Middle frontal gyrus (tissue), 1 donor: ENCODE data around the gene CENPN.
A peak's percentile ranks its signal among the peaks of the same experiment; 100 is the strongest.

Experiments
- DNase-seq: peaks from one replicate; pipeline ENCODE4 v3.0.0-alpha.2; 2015; ENCODE audit warnings: low spot score; ENCODE audit errors: extremely low spot score

The CENPN gene, protein sequence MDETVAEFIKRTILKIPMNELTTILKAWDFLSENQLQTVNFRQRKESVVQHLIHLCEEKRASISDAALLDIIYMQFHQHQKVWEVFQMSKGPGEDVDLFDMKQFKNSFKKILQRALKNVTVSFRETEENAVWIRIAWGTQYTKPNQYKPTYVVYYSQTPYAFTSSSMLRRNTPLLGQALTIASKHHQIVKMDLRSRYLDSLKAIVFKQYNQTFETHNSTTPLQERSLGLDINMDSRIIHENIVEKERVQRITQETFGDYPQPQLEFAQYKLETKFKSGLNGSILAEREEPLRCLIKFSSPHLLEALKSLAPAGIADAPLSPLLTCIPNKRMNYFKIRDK

DNA sequence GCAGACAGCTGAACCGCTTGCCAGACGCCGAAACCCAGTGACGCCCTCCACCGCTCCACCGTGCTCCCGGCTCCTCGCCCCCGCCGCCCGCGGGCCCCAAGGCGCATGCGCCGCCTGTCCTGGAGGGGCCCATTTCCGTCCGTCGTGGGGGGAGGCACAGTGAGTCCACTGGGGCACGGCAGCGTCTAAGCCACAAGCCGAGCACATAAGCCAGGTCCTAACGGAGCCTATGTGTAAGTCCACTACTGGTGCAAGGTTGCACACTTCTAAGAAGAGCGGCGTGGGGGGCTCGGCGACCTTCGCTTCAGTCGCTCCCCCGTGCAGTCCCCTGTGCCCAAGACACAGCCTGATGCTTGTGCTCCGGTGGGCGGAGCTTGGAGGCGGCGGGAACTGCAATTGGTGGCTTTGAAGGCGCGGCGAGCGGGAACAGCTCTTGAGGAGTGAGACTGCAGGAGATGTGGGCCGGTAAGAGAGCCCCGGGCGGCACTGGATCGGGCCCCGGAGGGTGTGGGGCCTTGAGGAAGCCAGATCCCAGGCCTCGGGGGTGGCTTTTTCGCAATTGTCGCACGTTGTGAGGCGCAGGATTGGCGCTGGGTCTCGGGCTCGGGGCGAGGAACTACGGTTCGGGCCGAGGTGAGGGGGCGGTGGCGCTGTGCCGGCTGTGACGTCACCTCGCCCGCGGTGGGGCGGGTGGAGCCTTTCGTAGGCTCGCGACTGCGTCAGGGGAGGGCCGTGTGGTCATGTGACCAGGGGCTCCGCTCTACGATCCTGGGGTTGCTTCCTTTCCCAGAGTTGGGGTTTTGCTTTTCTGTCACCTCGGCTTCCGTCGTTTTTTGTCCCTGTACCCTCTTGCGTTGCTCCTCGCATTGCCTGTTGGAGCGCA lies at the start of gene CENPN, which contains the start of gene CMC2:
Gene CENPN, plus strand, starts transcription at position 402 of the 883 bp plus-strand sequence. CDS start 4,726 bp downstream, outside the sequence.
Gene CMC2, minus strand, starts transcription at position 73 of the 883 bp plus-strand sequence. CDS start 9,491 bp downstream, outside the sequence.
- peak; percentile 96 for DNase-seq

DNA sequence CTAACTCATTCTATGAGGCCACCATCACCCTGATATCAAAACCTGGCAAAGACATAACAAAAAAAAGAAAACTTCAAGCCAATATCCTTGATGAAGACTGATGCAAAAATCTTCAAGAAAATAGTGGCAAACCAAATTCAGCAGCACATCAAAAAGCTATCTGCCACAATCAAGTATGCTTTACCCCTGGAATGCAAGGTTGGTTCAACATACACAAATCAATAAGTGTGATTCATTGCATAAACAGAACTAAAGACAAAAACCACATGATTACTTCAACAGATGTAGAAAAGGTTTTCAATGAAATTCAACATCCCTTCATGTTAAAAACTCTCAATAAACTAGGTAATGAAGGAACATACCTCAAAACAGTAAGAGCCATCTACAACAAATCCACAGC lies 48.7 kb upstream of the CENPN start:
- no peak for DNase-seq

DNA sequence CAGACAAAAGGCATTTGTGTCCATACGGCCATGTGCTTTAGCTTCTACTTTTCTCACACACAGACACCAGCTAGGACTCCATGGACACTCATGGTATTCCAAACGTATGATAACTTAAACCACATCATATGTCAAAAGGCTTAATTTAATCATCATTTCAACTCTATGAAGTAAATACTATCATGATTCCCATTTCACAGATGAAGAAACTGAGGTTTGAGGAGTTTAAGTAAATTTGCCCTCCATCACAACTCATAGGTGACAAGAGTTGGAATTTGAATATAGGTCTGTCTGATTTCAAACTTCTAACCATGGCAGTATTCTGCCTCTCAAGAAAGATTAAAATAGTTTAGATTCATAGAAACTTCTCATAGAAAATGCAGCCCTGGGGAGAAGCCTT lies 44.1 kb upstream of the CENPN start:
- DNase-seq = no peak

DNA sequence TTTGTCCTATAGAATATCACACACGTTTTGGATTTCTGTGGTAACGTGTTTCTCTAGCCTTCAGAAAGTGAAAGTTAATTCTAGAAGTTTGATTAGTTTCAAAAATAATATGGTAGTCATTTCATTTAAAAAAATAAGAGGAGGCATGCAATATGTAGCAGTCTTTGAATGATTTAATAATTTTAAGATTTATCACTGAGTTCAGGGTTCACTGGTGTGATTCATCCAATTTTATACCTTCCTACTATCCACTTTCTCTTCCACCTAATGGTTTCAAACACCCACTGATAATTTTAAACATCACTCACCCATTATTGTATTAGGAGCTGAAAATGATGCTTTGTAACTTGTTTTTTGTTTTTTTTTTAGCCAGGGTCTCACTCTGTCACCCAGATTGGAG lies 42.7 kb upstream of the CENPN start:
- no peak for DNase-seq

DNA sequence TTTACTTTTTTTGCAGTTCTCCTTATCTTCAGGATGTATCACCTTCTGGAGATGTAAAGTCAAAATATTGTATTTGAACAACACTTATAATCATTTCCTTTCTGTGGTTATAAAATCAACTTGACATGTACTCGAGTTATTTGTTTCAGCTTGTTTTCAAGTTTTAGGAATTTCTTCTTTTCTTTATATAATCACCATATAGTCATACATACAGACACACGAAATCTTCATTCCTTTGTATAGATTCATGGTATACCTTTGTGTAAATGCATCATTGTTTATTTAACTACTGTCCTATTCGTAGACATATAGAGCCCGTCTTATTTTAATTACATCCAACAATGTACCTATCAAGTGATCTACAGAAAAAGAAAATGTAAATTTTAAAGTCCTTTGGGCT lies 40.4 kb upstream of the CENPN start:
- no peak for DNase-seq

DNA sequence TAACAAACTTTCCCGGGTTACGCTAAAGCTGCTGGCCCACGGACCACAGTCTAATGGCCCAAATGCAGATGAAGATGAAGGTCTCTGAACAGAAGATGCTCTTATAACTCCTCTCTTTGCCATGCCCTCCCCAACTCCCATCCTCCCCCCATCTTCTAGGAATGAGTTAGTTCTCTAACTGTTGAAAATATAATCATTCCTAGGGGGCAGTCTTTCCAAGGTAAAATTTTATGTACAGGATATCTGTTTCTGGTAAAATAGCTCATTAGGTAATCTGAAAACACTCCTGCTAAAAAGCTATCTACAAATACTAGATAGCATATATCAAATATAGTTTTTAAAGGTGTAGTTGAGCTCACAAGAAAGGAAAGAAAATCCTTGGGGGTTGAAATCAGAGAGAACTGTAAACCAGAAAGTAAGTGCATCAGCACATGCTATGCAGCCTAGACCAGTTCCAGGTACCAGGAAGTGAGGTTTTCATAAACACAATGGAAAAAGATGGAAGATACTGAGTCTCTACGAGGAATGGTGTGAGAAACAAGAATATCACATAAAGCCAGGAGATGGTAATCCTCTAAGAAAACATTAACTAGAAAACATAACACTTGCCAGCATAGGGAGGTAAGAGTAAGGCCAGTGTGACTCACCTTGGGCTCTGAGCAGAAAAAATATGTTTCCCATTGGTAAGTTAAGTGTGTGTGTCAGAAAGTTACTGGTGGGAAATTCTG lies 38.5 kb upstream of the CENPN start:
- DNase-seq = no peak

DNA sequence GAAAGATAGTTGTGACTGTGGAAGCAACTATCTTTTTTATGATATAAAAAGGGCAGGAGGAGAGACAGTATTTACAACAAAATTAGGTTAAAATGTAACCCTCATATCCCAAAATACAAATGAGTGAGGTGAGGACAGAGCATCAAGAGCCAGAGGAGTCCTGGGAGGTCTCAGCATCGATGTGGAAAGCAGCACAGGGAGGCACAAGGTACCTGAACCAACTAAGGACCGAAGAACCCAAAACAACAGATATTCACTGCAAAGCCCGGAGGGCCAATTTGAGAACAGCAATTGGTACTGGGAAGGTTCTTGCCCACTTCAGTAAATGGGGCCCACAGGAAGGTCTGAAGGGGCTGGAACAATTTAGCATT lies 37.9 kb upstream of the CENPN start:
- DNase-seq = no peak

DNA sequence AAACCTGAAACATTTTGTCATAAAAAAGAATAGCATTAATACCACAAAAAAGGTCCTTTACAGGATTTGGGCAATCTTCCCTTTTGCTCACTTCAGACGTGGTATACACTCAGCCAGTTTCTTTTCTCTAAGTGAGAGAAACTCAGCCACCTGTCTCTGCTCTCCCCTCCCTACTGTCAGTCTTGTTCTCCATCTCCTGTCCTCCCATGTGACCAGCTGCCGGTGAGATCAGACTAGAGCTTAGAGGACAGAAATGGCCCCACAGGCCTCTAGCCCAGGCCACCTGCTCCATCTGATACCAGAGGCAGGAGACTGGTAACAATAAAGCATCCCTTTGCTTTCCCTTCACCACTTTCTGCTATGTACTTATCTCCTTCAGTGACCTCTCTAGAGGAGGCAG lies 35.2 kb upstream of the CENPN start:
- DNase-seq = no peak

DNA sequence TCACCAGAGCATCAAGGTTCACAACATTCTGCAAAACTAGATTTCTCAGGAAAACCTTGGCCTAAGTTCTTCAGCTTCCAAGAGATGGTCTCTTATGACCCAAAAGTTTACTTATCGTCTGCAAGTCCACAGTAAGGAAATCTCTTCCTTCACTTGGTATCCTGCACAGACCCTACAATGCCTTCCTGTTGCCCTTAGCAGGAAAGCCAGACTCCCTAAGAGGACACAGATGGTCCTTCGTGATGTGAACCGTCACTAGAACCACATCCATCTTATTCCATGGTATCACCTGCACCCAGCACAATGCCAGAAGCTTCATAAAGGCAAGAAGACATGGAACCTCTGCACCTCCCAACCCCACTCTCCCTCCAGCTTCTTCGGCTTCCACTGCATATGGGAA lies 34.4 kb upstream of the CENPN start:
- DNase-seq = no peak

DNA sequence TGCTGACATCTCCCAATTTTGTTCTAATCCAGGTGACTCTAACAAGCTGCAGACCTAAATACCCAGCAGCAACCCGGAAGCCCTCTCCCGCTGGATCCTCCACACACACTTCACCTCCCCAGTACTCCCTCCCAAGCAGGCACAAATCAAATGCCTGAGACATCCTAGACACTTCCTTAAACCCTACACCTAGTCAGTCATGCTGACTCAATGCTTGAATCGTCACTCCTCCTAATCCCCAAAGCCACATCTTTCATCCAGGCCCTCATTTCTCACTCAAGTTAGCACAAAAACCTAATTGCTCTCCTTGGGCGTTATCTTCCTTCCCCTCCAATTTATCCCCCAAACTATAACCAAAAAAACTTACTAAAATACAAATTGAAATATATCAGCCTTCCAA lies 33.0 kb upstream of the CENPN start:
- no peak for DNase-seq

DNA sequence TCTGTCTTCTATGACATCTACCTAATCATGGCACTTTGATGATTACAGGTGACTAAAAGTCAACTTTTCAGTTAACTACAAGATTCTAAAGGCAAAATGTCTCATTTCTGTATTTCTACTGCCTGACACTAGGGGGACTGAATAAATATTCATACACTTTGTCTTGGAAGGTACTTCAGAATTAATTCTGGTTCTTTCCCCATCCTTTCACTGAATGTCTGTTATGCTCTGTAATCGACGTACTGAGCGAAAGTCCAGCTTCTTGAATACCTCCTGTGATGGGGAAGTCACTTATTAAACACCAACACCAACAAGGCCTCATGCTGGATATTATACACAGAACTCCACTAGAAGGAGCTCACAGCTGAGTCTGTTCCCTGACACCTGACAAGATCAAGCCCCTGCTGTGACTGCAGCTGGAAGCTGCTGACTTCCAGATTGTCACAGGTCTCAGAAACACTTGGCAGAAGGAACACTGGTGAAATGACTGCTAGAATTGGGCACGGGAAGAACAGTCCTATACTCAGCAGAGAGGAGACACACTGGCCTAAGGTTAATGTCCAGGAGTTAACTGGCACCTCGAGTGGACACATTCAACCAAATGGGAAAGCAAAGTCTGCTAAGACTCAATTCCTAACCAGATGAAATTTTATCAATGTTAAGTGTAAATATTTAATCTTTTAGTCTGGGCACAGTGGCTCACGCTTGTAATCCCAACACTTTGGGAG lies 32.2 kb upstream of the CENPN start:
- DNase-seq = no peak

DNA sequence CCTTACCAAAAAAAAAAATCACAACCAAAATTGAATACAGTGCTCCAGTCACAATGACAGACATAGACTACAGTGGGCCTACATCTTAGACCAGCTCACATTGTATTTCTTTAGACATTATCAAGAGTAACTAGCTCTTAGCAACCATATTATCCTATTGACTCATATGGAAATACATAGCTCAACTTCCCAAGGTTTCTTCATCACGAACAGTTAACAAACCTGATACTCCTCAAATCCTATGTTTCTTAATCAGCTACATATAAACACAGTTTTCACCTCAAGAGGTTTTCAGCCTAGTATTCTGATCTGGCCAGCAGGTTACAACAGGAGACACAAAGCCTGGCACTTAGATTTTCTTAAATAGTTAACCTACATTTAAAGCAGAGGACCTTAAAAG lies 30.1 kb upstream of the CENPN start:
- DNase-seq = no peak

DNA sequence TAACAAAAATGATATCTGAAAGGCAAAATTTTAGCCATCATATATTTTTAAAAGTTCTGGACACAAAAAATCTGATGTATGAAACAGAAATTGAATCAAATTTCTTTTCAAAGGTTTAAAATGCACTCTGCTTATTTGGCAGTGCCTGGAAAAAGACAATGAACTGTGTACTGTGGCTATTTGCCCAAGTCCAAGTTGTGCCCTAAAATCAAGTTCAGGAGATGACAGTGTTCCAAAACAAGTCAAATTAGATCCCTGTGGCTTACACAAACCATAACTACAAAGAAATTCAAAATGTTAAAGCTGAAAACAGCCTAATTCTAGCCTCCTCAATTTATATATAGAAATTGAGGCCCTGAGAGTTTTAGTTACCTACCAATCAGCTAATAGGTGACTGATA lies 25.9 kb upstream of the CENPN start:
- no peak for DNase-seq

DNA sequence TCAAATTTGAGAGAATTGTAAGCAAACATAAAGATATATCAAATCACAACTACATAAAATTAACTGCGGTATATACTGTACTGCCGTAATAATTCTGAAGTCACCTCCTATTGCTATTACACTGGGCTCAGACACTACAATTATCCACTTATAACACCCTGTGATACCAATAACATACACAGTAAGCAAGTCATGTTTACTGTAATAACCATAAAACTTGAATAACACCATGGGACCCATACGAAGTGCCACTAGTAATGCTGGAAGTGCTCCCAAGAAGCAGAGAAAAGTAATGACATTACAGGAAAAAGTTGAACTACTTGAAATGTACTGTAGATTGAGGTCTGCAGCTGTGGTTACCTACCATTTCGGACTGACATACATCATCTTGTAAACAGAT lies 24.4 kb upstream of the CENPN start:
- no peak for DNase-seq

DNA sequence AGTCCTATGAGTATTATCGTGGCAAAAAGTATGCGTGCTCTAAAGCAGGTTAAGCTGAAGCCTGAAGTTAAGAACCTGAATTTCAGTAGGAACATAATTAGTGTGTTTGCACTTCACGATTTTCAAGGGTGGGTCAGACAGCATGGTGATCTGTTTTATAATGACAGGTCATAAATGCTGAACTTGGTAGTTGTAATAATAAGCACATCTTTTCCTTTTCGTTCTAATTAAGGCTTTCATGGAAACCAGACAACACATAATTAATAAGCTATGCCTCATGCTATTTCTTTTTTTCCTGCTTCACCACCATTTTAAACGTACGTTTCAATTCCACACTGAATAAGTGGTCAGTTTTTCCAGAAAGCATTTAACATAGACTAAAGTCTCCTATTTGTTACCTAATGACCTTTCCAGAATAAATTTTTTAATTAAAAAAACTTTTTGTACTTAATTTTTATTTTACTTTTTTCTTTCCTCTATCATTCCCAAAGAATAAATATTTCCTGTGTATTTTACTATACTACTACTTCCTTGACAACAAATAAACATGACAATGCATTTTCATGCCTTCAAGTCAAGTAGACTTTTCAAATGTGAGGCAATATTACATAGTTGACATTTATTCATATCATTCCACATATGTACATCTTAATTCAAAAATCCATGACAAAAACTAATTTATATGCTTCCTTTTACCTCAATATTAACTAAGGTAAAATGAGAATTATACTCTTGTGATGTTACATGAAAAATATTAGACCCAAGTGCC lies 22.7 kb upstream of the CENPN start:
- no peak for DNase-seq

DNA sequence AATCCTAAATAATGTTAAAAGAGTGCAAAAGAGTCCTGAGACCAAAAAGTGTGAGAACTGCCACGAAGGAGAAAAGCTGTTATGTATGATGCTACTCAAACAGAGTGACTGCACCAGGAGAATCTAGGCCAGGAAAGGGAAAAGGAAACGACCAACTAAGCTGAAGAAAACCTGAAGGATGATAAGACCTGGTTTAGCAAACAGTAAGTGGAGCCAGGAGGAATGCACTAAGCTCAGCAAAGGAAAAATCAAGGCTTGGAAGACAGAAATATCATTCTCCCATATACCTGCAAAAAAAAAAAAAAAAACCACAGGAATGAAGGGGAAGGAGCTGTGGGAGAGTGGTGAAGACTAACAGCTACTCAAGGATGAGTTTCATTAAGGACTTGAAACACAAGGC lies 21.4 kb upstream of the CENPN start:
- no peak for DNase-seq

DNA sequence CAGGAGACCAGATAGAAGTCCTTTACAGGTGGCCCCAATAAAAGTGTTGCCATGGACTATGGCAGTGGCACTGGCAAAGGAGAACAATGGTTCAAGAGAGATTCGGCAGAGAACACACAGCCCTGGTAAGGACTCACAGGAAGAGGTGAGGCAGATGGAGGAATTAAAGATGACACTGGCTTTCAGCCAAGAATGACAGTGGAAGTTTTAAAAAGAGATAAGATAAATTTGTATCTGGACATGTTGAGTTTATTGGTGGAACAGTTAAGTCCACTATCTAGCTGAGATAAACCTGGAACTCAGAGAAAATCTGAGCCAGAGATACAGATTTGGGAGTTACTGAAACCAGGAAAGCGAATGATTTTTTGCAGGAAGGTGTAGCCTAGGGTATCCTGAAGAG lies 20.5 kb upstream of the CENPN start:
- no peak for DNase-seq

DNA sequence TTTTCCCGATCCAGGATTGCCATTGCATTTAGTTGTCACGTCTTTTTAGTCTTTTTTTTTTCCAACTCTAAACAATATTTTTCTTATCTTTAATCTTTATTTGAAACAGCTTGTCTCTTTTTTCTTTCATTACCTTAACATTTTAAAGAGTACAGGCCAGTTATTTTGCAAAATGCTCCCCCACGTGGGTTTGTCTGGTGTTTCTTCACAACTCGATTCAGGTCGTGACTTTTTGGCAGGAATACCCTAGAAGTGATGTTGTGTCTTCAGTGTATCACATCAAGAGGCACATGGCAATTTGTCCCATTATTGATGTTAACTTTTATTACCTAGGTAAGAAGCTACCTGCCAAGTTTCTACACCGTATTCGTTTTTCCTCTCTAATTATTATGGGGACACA lies 18.3 kb upstream of the CENPN start:
- DNase-seq = no peak

DNA sequence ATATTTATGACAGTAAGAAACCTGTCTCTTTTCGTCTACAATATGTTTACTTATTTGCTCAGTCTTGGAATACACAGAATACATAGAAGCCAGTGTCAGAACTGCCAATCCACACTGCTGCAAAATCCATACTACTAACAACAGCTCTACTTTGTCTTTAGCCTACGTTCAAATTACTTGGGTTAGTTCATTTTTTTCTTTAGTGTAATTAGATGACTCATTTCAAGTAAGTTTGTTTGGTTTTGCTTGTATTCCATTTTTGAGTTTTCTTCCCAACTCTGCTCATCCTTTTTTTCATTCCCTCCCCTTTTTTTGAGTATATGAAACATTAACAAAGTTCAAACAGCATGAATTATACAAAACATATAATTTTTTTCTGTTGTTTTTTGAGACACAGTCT lies 17.2 kb upstream of the CENPN start:
- DNase-seq = no peak

DNA sequence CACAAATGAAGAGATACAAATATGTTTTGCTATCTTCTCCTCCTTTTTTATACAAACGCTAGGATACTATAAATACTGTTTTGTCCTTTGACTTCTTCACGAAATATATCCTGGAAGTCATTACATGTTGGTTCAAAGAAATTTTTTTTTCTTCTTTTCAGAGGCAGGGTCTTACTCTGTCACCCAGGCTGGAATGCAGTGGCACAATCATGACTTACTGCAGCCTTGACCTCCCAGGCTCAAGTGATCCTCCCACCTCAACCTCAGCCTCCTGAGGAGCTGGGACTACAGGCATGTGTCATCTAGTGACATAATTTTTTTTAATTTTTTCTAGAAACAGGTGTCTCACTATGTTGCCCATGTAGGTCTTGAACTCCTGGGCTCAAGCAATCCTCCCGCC lies 16.4 kb upstream of the CENPN start:
- DNase-seq = no peak

DNA sequence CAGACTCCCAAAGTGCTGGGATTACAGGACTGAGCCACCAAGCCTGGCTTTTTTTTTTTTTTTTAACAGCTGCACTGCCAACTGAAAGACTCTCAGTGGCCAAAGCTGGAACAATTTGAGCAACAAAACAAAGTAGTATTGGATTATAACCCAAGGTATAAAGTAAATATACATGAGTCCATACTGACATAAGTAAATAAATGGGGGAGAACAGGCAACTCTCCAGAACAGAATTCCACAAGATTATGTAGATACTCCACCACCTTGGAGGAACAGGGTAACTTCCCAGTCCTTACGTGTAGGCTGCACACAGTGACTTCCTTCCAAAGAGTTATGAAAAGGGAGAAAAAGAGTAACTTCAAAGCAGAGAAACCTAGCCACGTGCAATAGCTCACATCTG lies 16.0 kb upstream of the CENPN start:
- no peak for DNase-seq
